HepG2 (cell line): ENCODE measurements around the gene PRPSAP1. TPM values are rescaled to one million over a fixed set of nuclear protein-coding genes. Genes with fewer than 3 reads are reported as not detected.
A peak's percentile ranks its signal among the peaks of the same experiment; 100 is the strongest.

ENCODE experiments used
- CAMTA2 ChIP-seq: sonication (generic); formaldehyde crosslinking; IDR thresholded peaks from 2 replicates; pipeline ENCODE4 v1.4.0; 2020; ENCODE audit warnings: mild to moderate bottlenecking, missing genetic modification reagents, borderline replicate concordance
- IRX3 ChIP-seq: sonication (generic); formaldehyde crosslinking; IDR thresholded peaks from 2 replicates; pipeline ENCODE4 v1.8.1; 2023; ENCODE audit warnings: mild to moderate bottlenecking, low read depth, missing genetic modification reagents, borderline replicate concordance
- ISL2 ChIP-seq: sonication (generic); formaldehyde crosslinking; IDR thresholded peaks from 2 replicates; pipeline ENCODE4 v1.5.0; 2020; ENCODE audit warnings: missing genetic modification reagents
- MEIS2 ChIP-seq: sonication (generic); formaldehyde crosslinking; IDR thresholded peaks from 2 replicates; pipeline ENCODE4 v1.9.0; 2021; ENCODE audit warnings: mild to moderate bottlenecking, missing genetic modification reagents
- MTA3 ChIP-seq: sonication (generic); formaldehyde crosslinking; IDR thresholded peaks from 2 replicates; pipeline ENCODE4 v1.4.0; 2020; ENCODE audit warnings: missing genetic modification reagents
- NFATC3 ChIP-seq: sonication (generic); formaldehyde crosslinking; IDR thresholded peaks from 2 replicates; pipeline ENCODE4 v1.5.1; 2020; ENCODE audit warnings: mild to moderate bottlenecking, missing genetic modification reagents
- STAT5B ChIP-seq: sonication (generic); formaldehyde crosslinking; IDR thresholded peaks from 2 replicates; pipeline ENCODE4 v1.4.0; 2020; ENCODE audit warnings: missing genetic modification reagents
- ZBTB42 ChIP-seq: sonication (generic); formaldehyde crosslinking; IDR thresholded peaks from 2 replicates; pipeline ENCODE4 v1.5.0; 2020; ENCODE audit warnings: mild to moderate bottlenecking, missing genetic modification reagents
- ZFP36L2 ChIP-seq: sonication (generic); formaldehyde crosslinking; IDR thresholded peaks from 2 replicates; pipeline ENCODE4 v1.4.0; 2020; ENCODE audit warnings: missing genetic modification reagents
- ZNF101 ChIP-seq: sonication (generic); formaldehyde crosslinking; IDR thresholded peaks from 2 replicates; pipeline ENCODE4 v1.4.0; 2020; ENCODE audit warnings: mild to moderate bottlenecking, low read depth, missing genetic modification reagents, borderline replicate concordance
- ZNF263 ChIP-seq: sonication (generic); formaldehyde crosslinking; IDR thresholded peaks from 2 replicates; pipeline ENCODE4 v1.4.0; 2020; ENCODE audit warnings: missing genetic modification reagents
- ZNF30 ChIP-seq: sonication (generic); formaldehyde crosslinking; IDR thresholded peaks from 2 replicates; pipeline ENCODE4 v1.5.0; 2020; ENCODE audit warnings: mild to moderate bottlenecking, missing genetic modification reagents
- ZNF367 ChIP-seq: sonication (generic); formaldehyde crosslinking; IDR thresholded peaks from 2 replicates; pipeline ENCODE4 v1.4.0; 2020; ENCODE audit warnings: missing genetic modification reagents, borderline replicate concordance
- ZNF451 ChIP-seq: sonication (generic); formaldehyde crosslinking; IDR thresholded peaks from 2 replicates; pipeline ENCODE4 v1.5.0; 2020; ENCODE audit warnings: mild to moderate bottlenecking, missing genetic modification reagents
- ZNF484 ChIP-seq: sonication (generic); formaldehyde crosslinking; IDR thresholded peaks from 2 replicates; pipeline ENCODE4 v1.5.1; 2020; ENCODE audit warnings: mild to moderate bottlenecking, low read depth, missing genetic modification reagents, borderline replicate concordance
- ZNF564 ChIP-seq: sonication (generic); formaldehyde crosslinking; IDR thresholded peaks from 2 replicates; pipeline ENCODE4 v1.8.1; 2023; ENCODE audit warnings: mild to moderate bottlenecking, missing genetic modification reagents
- ZNF569 ChIP-seq: sonication (generic); formaldehyde crosslinking; IDR thresholded peaks from 2 replicates; pipeline ENCODE4 v1.5.0; 2020; ENCODE audit warnings: mild to moderate bottlenecking, missing genetic modification reagents, moderate library complexity, borderline replicate concordance
- ZNF644 ChIP-seq: IDR thresholded peaks from 2 replicates; pipeline ENCODE4 v1.6.1; 2016; ENCODE audit warnings: low read depth
- ZNF83 ChIP-seq: sonication (generic); formaldehyde crosslinking; IDR thresholded peaks from 2 replicates; pipeline ENCODE4 v1.4.0; 2020; ENCODE audit warnings: missing genetic modification reagents, mild to moderate bottlenecking, borderline replicate concordance
- ZNF841 ChIP-seq: sonication (generic); formaldehyde crosslinking; IDR thresholded peaks from 2 replicates; pipeline ENCODE4 v1.8.1; 2023; ENCODE audit warnings: missing genetic modification reagents, borderline replicate concordance
- polyA plus RNA-seq, 8 experiments: library from polyadenylated mRNA; depleted of rRNA in 3 of 8; stranded (reverse) in 7 of 8; unstranded in 1 of 8; fragments of >200 nt; fragmentation: Illumina TruSeq in 4 of 8; extraction: Trizol in 4 of 8; gene quantifications; 2 replicates each; pipeline versions ENCODE4 v1.2.1 to v1.2.3, GENCODE V29; 2011 to 2016; ENCODE audit warnings: low read depth in 4 of 8, missing spikeins in 1 of 8, mixed read lengths in 1 of 8; ENCODE audit not compliant: insufficient read depth in 1 of 8
- total RNA-seq, 5 experiments: library from RNA; depleted of rRNA; stranded (reverse); fragments of >200 nt; fragmentation: Illumina TruSeq; extraction: Trizol; gene quantifications; 2 replicates each; pipeline ENCODE4 v1.2.3, GENCODE V29; 2016; ENCODE audit warnings: low read depth in 1 of 5
- TF ChIP-seq, protein P1 (sequence below): sonication (generic); formaldehyde crosslinking; conservative IDR thresholded peaks from 2 replicates; pipeline ENCODE4 v1.5.0; 2020; ENCODE audit warnings: missing genetic modification reagents
- TF ChIP-seq, protein P2 (sequence below): sonication (generic); formaldehyde crosslinking; IDR thresholded peaks from 2 replicates; pipeline ENCODE4 v1.5.1; 2020; ENCODE audit warnings: missing genetic modification reagents, mild to moderate bottlenecking, borderline replicate concordance
- TF ChIP-seq, protein P3 (sequence below): sonication (generic); formaldehyde crosslinking; IDR thresholded peaks from 2 replicates; pipeline ENCODE4 v1.8.0; 2022; ENCODE audit warnings: missing genetic modification reagents, low read depth, mild to moderate bottlenecking, borderline replicate concordance
- TF ChIP-seq, protein P4 (sequence below): sonication (generic); formaldehyde crosslinking; IDR thresholded peaks from 2 replicates; pipeline ENCODE4 v1.8.1; 2023; ENCODE audit warnings: missing genetic modification reagents, inconsistent platforms, borderline replicate concordance
- TF ChIP-seq, protein P5 (sequence below): IDR thresholded peaks from 2 replicates; pipeline ENCODE4 v1.6.1; 2018; ENCODE audit warnings: missing genetic modification reagents
- TF ChIP-seq, protein P6 (sequence below): sonication (generic); formaldehyde crosslinking; IDR thresholded peaks from 2 replicates; pipeline ENCODE4 v1.4.0; 2020; ENCODE audit warnings: mild to moderate bottlenecking, missing genetic modification reagents

Gene PRPSAP1
- total and polyA plus RNA-seq, 2 of the 13 experiments (the other 11 are each of a cell fraction or from before 2014, with no cell fraction given): 91.1 to 314 TPM

DNA sequence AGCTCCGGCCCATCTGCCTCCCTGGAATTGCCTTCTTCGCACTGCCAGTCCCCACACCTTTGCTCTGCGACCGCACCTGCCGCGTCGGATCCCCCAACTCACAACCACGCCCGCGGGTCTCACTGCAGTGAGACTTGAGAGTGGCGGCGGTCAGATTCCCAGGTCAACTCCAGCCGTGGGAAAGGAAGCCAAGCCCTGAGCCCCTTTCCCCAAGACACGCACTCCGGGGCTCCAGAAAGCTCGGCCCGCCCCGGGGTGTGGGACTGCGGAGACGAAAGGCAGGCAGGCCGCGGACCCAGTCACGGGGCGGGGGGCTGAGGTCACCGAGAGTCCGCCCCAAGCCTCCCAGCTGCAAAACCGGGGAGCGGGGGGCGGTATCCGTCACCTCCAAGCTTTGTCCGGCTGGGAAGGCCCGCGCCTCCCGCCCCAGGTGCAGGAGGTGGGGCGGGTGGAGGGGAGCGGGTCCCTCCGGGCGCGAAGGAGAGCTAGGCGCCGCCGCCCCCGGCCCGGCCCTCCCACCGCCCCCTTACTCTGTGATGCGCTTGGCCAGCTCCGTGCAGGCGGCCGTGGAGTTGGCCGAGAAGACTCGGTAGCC lies 615 bp downstream of the PRPSAP1 start (continued):
- TF ChIP-seq, protein P1, sequence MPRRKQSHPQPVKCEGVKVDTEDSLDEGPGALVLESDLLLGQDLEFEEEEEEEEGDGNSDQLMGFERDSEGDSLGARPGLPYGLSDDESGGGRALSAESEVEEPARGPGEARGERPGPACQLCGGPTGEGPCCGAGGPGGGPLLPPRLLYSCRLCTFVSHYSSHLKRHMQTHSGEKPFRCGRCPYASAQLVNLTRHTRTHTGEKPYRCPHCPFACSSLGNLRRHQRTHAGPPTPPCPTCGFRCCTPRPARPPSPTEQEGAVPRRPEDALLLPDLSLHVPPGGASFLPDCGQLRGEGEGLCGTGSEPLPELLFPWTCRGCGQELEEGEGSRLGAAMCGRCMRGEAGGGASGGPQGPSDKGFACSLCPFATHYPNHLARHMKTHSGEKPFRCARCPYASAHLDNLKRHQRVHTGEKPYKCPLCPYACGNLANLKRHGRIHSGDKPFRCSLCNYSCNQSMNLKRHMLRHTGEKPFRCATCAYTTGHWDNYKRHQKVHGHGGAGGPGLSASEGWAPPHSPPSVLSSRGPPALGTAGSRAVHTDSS (CRISPR knock-in tag): no peak
- TF ChIP-seq ZBTB42 (CRISPR knock-in tag) (no peak), IRX3 (CRISPR knock-in tag) (0 out of 2 replicates have a peak, but pooled peaks have one; percentile 34), ZNF841 (CRISPR knock-in tag) (0 out of 2 replicates have a peak, but pooled peaks have one; percentile 1), ZNF644 (no peak), ZNF451 (peak; percentile 16; the same call in 1 of the 2 replicates), ZNF83 (CRISPR knock-in tag) (no peak), ZNF484 (CRISPR knock-in tag) (peak; percentile 30; the same call in 1 of the 2 replicates), ZNF30 (no peak), ZNF367 (CRISPR knock-in tag) (no peak), CAMTA2 (CRISPR knock-in tag) (no peak), MEIS2 (CRISPR knock-in tag) (no peak), STAT5B (CRISPR knock-in tag) (no peak), ZNF101 (CRISPR knock-in tag) (no peak; the same call in 1 of the 2 replicates), NFATC3 (CRISPR knock-in tag) (0 out of 2 replicates have a peak, but pooled peaks have one; percentile 54), ISL2 (CRISPR knock-in tag) (no peak), ZNF564 (no peak), ZFP36L2 (CRISPR knock-in tag) (no peak), MTA3 (CRISPR knock-in tag) (no peak), ZNF263 (CRISPR knock-in tag) (no peak; the same call in 1 of the 2 replicates), ZNF569 (CRISPR knock-in tag) (no peak)
- TF ChIP-seq, protein P2, sequence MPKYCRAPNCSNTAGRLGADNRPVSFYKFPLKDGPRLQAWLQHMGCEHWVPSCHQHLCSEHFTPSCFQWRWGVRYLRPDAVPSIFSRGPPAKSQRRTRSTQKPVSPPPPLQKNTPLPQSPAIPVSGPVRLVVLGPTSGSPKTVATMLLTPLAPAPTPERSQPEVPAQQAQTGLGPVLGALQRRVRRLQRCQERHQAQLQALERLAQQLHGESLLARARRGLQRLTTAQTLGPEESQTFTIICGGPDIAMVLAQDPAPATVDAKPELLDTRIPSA (CRISPR knock-in tag): 0 out of 2 replicates have a peak, but pooled peaks have one; percentile 11
- TF ChIP-seq, protein P3, sequence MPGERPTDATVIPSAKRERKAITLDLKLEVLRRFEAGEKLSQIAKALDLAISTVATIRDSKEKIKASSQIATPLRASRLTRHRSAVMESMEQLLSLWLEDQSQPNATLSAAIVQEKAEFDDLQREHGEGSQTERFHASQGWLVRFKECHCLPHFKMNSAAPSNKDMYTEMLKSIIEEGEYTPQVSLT (CRISPR knock-in tag): no peak
- TF ChIP-seq, protein P4, sequence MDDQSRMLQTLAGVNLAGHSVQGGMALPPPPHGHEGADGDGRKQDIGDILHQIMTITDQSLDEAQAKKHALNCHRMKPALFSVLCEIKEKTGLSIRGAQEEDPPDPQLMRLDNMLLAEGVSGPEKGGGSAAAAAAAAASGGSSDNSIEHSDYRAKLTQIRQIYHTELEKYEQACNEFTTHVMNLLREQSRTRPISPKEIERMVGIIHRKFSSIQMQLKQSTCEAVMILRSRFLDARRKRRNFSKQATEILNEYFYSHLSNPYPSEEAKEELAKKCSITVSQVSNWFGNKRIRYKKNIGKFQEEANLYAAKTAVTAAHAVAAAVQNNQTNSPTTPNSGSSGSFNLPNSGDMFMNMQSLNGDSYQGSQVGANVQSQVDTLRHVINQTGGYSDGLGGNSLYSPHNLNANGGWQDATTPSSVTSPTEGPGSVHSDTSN (CRISPR knock-in tag): no peak
- TF ChIP-seq, protein P5, sequence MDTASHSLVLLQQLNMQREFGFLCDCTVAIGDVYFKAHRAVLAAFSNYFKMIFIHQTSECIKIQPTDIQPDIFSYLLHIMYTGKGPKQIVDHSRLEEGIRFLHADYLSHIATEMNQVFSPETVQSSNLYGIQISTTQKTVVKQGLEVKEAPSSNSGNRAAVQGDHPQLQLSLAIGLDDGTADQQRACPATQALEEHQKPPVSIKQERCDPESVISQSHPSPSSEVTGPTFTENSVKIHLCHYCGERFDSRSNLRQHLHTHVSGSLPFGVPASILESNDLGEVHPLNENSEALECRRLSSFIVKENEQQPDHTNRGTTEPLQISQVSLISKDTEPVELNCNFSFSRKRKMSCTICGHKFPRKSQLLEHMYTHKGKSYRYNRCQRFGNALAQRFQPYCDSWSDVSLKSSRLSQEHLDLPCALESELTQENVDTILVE (CRISPR knock-in tag): no peak
- TF ChIP-seq, protein P6, sequence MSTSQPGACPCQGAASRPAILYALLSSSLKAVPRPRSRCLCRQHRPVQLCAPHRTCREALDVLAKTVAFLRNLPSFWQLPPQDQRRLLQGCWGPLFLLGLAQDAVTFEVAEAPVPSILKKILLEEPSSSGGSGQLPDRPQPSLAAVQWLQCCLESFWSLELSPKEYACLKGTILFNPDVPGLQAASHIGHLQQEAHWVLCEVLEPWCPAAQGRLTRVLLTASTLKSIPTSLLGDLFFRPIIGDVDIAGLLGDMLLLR (CRISPR knock-in tag): no peak
